Keratinocyte (primary cell): ENCODE data around the gene MICAL2. TPM values are rescaled to one million over a fixed set of nuclear protein-coding genes. Genes with fewer than 3 reads are reported as not detected.

Experiments
- DNase-seq: peaks from one replicate; pipeline ENCODE4 v3.0.0-alpha.2; 2011; ENCODE audit warnings: low read depth, missing footprints, low spot score
- FAIRE-seq: peaks from 2 replicates; lab custom pipeline; 2011; peaks lifted over from hg19 to GRCh38; lab: Jason Lieb, UNC
- H2AFZ ChIP-seq: 2 replicates; pipeline ENCODE4 v1.6.0; 2012; ENCODE audit warnings: low read length, control low read depth, inconsistent platforms; ENCODE audit not compliant: control insufficient read depth
- H3K27ac ChIP-seq: 2 replicates; pipeline ENCODE4 v1.5.1; 2011; ENCODE audit warnings: low read length; ENCODE audit not compliant: control insufficient read depth, insufficient read depth
- H3K27me3 ChIP-seq: 3 replicates; pipeline ENCODE4 v1.6.0; 2011; ENCODE audit warnings: low read length; ENCODE audit not compliant: control insufficient read depth, insufficient read depth; ENCODE audit errors: extremely low read depth
- H3K36me3 ChIP-seq, 2 experiments: 2 replicates in 1 of 2; 3 replicates in 1 of 2; pipeline ENCODE4 v1.5.1; 2011; ENCODE audit warnings: low read length in 2 of 2, mild to moderate bottlenecking in 1 of 2; ENCODE audit not compliant: control insufficient read depth in 2 of 2, insufficient read depth in 2 of 2; ENCODE audit errors: extremely low read depth in 1 of 2
- H3K4me1 ChIP-seq: 3 replicates; pipeline ENCODE4 v1.5.1; 2011; ENCODE audit warnings: low read length; ENCODE audit not compliant: control insufficient read depth, insufficient read depth; ENCODE audit errors: extremely low read depth
- H3K4me2 ChIP-seq: 3 replicates; pipeline ENCODE4 v1.6.0; 2011; ENCODE audit warnings: low read depth, low read length; ENCODE audit not compliant: control insufficient read depth, insufficient read depth; ENCODE audit errors: extremely low read depth
- H3K4me3 ChIP-seq, 3 experiments: fragments of 200-600 bp in 1 of 3; sonication (generic) in 1 of 3; 2 replicates in 2 of 3; 3 replicates in 1 of 3; pipeline ENCODE4 v1.5.1; 2011 to 2016; ENCODE audit warnings: low read length in 3 of 3, mild to moderate bottlenecking in 3 of 3, control low read depth in 2 of 3, inconsistent platforms in 1 of 3, low read depth in 1 of 3, mixed read lengths in 1 of 3, mixed run types in 1 of 3, moderate library complexity in 1 of 3; ENCODE audit not compliant: control insufficient read depth in 2 of 3, insufficient read depth in 2 of 3; ENCODE audit errors: extremely low read depth in 1 of 3
- H3K79me2 ChIP-seq: 2 replicates; pipeline ENCODE4 v1.6.0; 2012; ENCODE audit warnings: low read length; ENCODE audit not compliant: control insufficient read depth, insufficient read depth
- H3K9ac ChIP-seq: 3 replicates; pipeline ENCODE4 v1.6.0; 2011; ENCODE audit warnings: low read length; ENCODE audit not compliant: control insufficient read depth, insufficient read depth; ENCODE audit errors: extremely low read depth
- H3K9me1 ChIP-seq: 3 replicates; pipeline ENCODE4 v1.6.0; 2011; ENCODE audit warnings: low read length; ENCODE audit not compliant: control insufficient read depth, insufficient read depth; ENCODE audit errors: extremely low read depth
- H3K9me3 ChIP-seq: 2 replicates; pipeline ENCODE4 v1.5.1; 2012; ENCODE audit warnings: low read depth, low read length; ENCODE audit not compliant: control insufficient read depth
- H4K20me1 ChIP-seq: 3 replicates; pipeline ENCODE4 v1.6.0; 2011; ENCODE audit warnings: low read length; ENCODE audit not compliant: control insufficient read depth, insufficient read depth; ENCODE audit errors: extremely low read depth
- CTCF ChIP-seq, 3 experiments: IDR thresholded peaks in 1 of 3; conservative IDR thresholded peaks in 1 of 3; optimal IDR thresholded peaks in 1 of 3; 2 replicates in 2 of 3; 3 replicates in 1 of 3; pipeline versions ENCODE3 to v1.5.1; 2011; ENCODE audit warnings: low read length in 3 of 3, mild to moderate bottlenecking in 3 of 3, moderate library complexity in 2 of 3, control low read depth in 1 of 3, inconsistent platforms in 1 of 3; ENCODE audit not compliant: insufficient read depth in 2 of 3; ENCODE audit errors: extremely low read depth in 1 of 3
- EZH2 ChIP-seq: IDR thresholded peaks from one replicate; pipeline ENCODE4 v1.6.1; 2012; ENCODE audit warnings: inconsistent platforms, mild to moderate bottlenecking, low read length, moderate library complexity
- dilution Hi-C: fragments of 300-500 bp; cut with MboI; formaldehyde crosslinking; loops from one replicate; pipeline ENCODE4 v1.7.0; 2020; ENCODE audit warnings: low sequenced_read_pairs; ENCODE audit not compliant: extremely low pct_ligation_motif_present
- polyA plus RNA-seq, 5 experiments: library from polyadenylated mRNA; depleted of rRNA in 3 of 5; stranded (reverse) in 3 of 5; stranded (forward) in 1 of 5; unstranded in 1 of 5; fragments of >200 nt; gene quantifications; 1 replicate in 1 of 5; 2 replicates in 3 of 5; 3 replicates in 1 of 5; pipeline versions ENCODE4 v1.2.1 to v1.2.3, GENCODE V29; 2011 to 2012; ENCODE audit warnings: missing spikeins in 2 of 5, low read depth in 1 of 5, low replicate concordance in 1 of 5

Gene MICAL2
- polyA plus RNA-seq, 1 donor (not counting 4 experiments of a cell fraction or from before 2014, with no cell fraction given) = 83.9 TPM

GRCh38 chr11:12278766-12279671, 168.6 kb downstream of the MICAL2 start:
- FAIRE-seq (no peak), DNase-seq (no peak)
- Histone ChIP-seq H2AFZ (no peak overlapping the region), H3K4me2 (no peak overlapping the region), H4K20me1 (no peaks in the 10 kb centered on the region), H3K27ac (no peak overlapping the region), H3K4me1 (peaks cover 14% of the 10 kb centered on the region), H3K79me2 (no peaks in the 10 kb centered on the region), H3K36me3 (peaks cover 14 to 45% of the 10 kb centered on the region in 2 experiments), H3K27me3 (no peaks in the 10 kb centered on the region), H3K9me1 (no peaks in the 10 kb centered on the region), H3K4me3 (no peak overlapping the region), H3K9ac (no peak overlapping the region), H3K9me3 (no peaks in the 10 kb centered on the region)
- no peak for TF ChIP-seq EZH2
- TF ChIP-seq CTCF (optimal IDR thresholded peaks at IDR 0.05 in 1 of 3, IDR thresholded peaks at IDR 0.05 in 1 of 3, conservative IDR thresholded peaks at IDR 0.05 in 1 of 3; ENCODE audit: extremely low read depth in 1 of 3, insufficient read depth in 2 of 3, low read length in 3 of 3) = no peak
- dilution Hi-C loops = no loop called here

GRCh38 chr11:12279672-12280108, 169.3 kb downstream of the MICAL2 start:
- Histone ChIP-seq H3K27ac (no peak overlapping the region), H2AFZ (no peak overlapping the region), H3K36me3 (peaks cover 12 to 46% of the 10 kb centered on the region in 2 experiments), H3K9ac (no peak overlapping the region), H3K9me3 (no peaks in the 10 kb centered on the region), H3K27me3 (no peaks in the 10 kb centered on the region), H3K4me1 (peaks cover 13% of the 10 kb centered on the region), H3K79me2 (no peaks in the 10 kb centered on the region), H4K20me1 (no peaks in the 10 kb centered on the region), H3K4me2 (no peak overlapping the region), H3K4me3 (no peak overlapping the region), H3K9me1 (no peaks in the 10 kb centered on the region)
- DNase-seq (no peak), FAIRE-seq (no peak)
- TF ChIP-seq EZH2 = no peak
- no peak for TF ChIP-seq CTCF (optimal IDR thresholded peaks at IDR 0.05 in 1 of 3, IDR thresholded peaks at IDR 0.05 in 1 of 3, conservative IDR thresholded peaks at IDR 0.05 in 1 of 3; ENCODE audit: extremely low read depth in 1 of 3, insufficient read depth in 2 of 3, low read length in 3 of 3)
- dilution Hi-C loops = no loop called here
